Stimulated activated CD8-positive, alpha-beta memory T cell treated with anti-CD3 and anti-CD28 coated beads, Interleukin-12 subunit alpha, Interleukin-12 subunit beta, amount 100 ng/mL, for 24 hours (primary cell): ENCODE data around the gene HOXA9.

Source experiments
- DNase-seq: peaks from one replicate; pipeline ENCODE4 v3.0.0-alpha.2; 2020; ENCODE audit errors: extremely low read depth

The HOXA9 gene

GRCh38 chr7:27164367-27165088, 809 bp downstream of the HOXA9 start:
- no peak for DNase-seq

GRCh38 chr7:27164045-27164366, 1.3 kb downstream of the HOXA9 start:
- DNase-seq, result no peak

GRCh38 chr7:27163288-27164044, 1.9 kb downstream of the HOXA9 start:
- no peak for DNase-seq

- no peak for DNase-seq
Observed at GRCh38 chr7:27162561-27163287, 2.6 kb downstream of the HOXA9 start.

GRCh38 chr7:27161721-27162560, 3.4 kb downstream of the HOXA9 start:
- DNase-seq, result no peak

- no peak for DNase-seq
Observed at GRCh38 chr7:27161214-27161720, 4.1 kb downstream of the HOXA9 start.

- DNase-seq, result peak; percentile 58
Observed at GRCh38 chr7:27160546-27161213, 4.7 kb downstream of the HOXA9 start.

- no peak for DNase-seq
Observed at GRCh38 chr7:27160145-27160545, 5.2 kb downstream of the HOXA9 start.

- no peak for DNase-seq
Observed at GRCh38 chr7:27159266-27160144, 5.8 kb downstream of the HOXA9 start.

- no peak for DNase-seq
Observed at GRCh38 chr7:27158436-27159265, 6.7 kb downstream of the HOXA9 start.

GRCh38 chr7:27157702-27158431, 7.5 kb downstream of the HOXA9 start:
- no peak for DNase-seq

GRCh38 chr7:27156916-27157701, 8.2 kb downstream of the HOXA9 start:
- no peak for DNase-seq

- no peak for DNase-seq
Observed at GRCh38 chr7:27156508-27156898, 8.8 kb downstream of the HOXA9 start, which contains the start of gene HOXA7. TSS of gene HOXA7 (minus strand) at chr7:27156675. CDS start at chr7:27156545, 130 bp downstream.

- no peak for DNase-seq
Observed at GRCh38 chr7:27155816-27156507, 9.4 kb downstream of the HOXA9 start.

GRCh38 chr7:27154901-27155815, 10.2 kb downstream of the HOXA9 start:
- DNase-seq, result no peak

GRCh38 chr7:27154369-27154768, 11.0 kb downstream of the HOXA9 start:
- no peak for DNase-seq
